Osteoblast (primary cell): ENCODE measurements around the gene HDAC4. TPM values are rescaled to one million over a fixed set of nuclear protein-coding genes. Genes with fewer than 3 reads are reported as not detected.
"Not testable (repeated sequence)": the region's sequence is repeated elsewhere in the genome, so short reads cannot be mapped to it uniquely, and the experiment has no call there.

ENCODE experiments used
- DNase-seq: peaks from one replicate; pipeline ENCODE4 v3.0.0; 2011; ENCODE audit warnings: low spot score, mixed read lengths; ENCODE audit not compliant: insufficient read length; ENCODE audit errors: missing footprints
- H2AFZ ChIP-seq: 2 replicates; pipeline ENCODE4 v1.6.0; 2011; ENCODE audit warnings: mild to moderate bottlenecking, low read length
- H3K27ac ChIP-seq: 2 replicates; pipeline ENCODE4 v1.5.1; 2011; ENCODE audit warnings: mild to moderate bottlenecking, low read depth, low read length, moderate library complexity
- H3K27me3 ChIP-seq: 2 replicates; pipeline ENCODE4 v1.6.0; 2012; ENCODE audit warnings: mild to moderate bottlenecking, control low read depth, inconsistent platforms, low read length, moderate library complexity; ENCODE audit not compliant: insufficient read depth
- H3K36me3 ChIP-seq: 2 replicates; pipeline ENCODE4 v1.5.1; 2011; ENCODE audit warnings: mild to moderate bottlenecking, low read length, control low read depth, moderate library complexity; ENCODE audit not compliant: insufficient read depth
- H3K4me1 ChIP-seq: 2 replicates; pipeline ENCODE4 v1.5.1; 2011; ENCODE audit warnings: mild to moderate bottlenecking, low read length, control low read depth, moderate library complexity; ENCODE audit not compliant: insufficient read depth
- H3K4me2 ChIP-seq: 2 replicates; pipeline ENCODE4 v1.6.0; 2011; ENCODE audit warnings: mild to moderate bottlenecking, low read length; ENCODE audit not compliant: insufficient read depth
- H3K4me3 ChIP-seq: fragments of 200-600 bp; sonication (generic); 3 replicates; pipeline ENCODE4 v1.5.1; 2012; ENCODE audit warnings: mild to moderate bottlenecking, low read length, inconsistent platforms; ENCODE audit not compliant: insufficient read depth
- H3K79me2 ChIP-seq: 2 replicates; pipeline ENCODE4 v1.6.0; 2012; ENCODE audit warnings: mild to moderate bottlenecking, low read length, control low read depth, inconsistent platforms; ENCODE audit not compliant: insufficient read depth
- H3K9me3 ChIP-seq: 2 replicates; pipeline ENCODE4 v1.5.1; 2011; ENCODE audit warnings: low read depth, low read length, control low read depth
- H4K20me1 ChIP-seq: 2 replicates; pipeline ENCODE4 v1.6.0; 2012; ENCODE audit warnings: mild to moderate bottlenecking, low read length, control low read depth; ENCODE audit not compliant: insufficient read depth
- CTCF ChIP-seq: IDR thresholded peaks from 2 replicates; pipeline ENCODE4 v1.5.1; 2011; ENCODE audit warnings: mild to moderate bottlenecking, low read depth, low read length, moderate library complexity; ENCODE audit errors: extremely low read depth
- total RNA-seq: library from RNA; depleted of rRNA; stranded (reverse); fragments of >200 nt; gene quantifications from 2 replicates; pipeline ENCODE4 v1.2.3, GENCODE V29; 2012

The HDAC4 gene
- total RNA-seq, 1 donor: 30.8 TPM

GRCh38 chr2:239282448-239283287, 118.2 kb downstream of the HDAC4 start:
- H3K79me2 ChIP-seq: peaks cover 12% of the 10 kb centered on the region
- H3K4me2 ChIP-seq: no peak overlapping the region
- H3K9me3 ChIP-seq: no peaks in the 10 kb centered on the region
- no peak overlapping the region for H3K4me3 ChIP-seq
- no peak overlapping the region for H2AFZ ChIP-seq
- peaks cover 22% of the 10 kb centered on the region for H3K4me1 ChIP-seq
- peaks cover 7% of the 10 kb centered on the region for H4K20me1 ChIP-seq
- TF ChIP-seq CTCF: no peak
- DNase-seq: no peak
- H3K36me3 ChIP-seq: no peaks in the 10 kb centered on the region
- no peak overlapping the region for H3K27ac ChIP-seq
- H3K27me3 ChIP-seq: no peaks in the 10 kb centered on the region

- not testable (repeated sequence) for H3K36me3 ChIP-seq, H3K27me3 ChIP-seq, H4K20me1 ChIP-seq, H3K4me3 ChIP-seq, H3K9me3 ChIP-seq
- H3K27ac ChIP-seq: peak overlapping the region; percentile 98
- H3K4me2 ChIP-seq: peak overlapping the region; percentile 66
- H3K4me1 ChIP-seq: peaks cover 29% of the 10 kb centered on the region
- peak; percentile 97 for DNase-seq
- H2AFZ ChIP-seq: peak overlapping the region; percentile 81
- peaks cover 28% of the 10 kb centered on the region for H3K79me2 ChIP-seq
Measured at GRCh38 chr2:239280296-239281017, 120.4 kb downstream of the HDAC4 start.

- H3K4me3 ChIP-seq: no peak overlapping the region
- no peaks in the 10 kb centered on the region for H3K36me3 ChIP-seq
- H3K27me3 ChIP-seq: no peaks in the 10 kb centered on the region
- TF ChIP-seq CTCF: no peak
- no peak for DNase-seq
- H2AFZ ChIP-seq: peak overlapping the region; percentile 81
- H3K27ac ChIP-seq: peak overlapping the region; percentile 98
- no peaks in the 10 kb centered on the region for H4K20me1 ChIP-seq
- peaks cover 34% of the 10 kb centered on the region for H3K4me1 ChIP-seq
- H3K4me2 ChIP-seq: peak overlapping the region; percentile 66
- H3K9me3 ChIP-seq: no peaks in the 10 kb centered on the region
- peaks cover 29% of the 10 kb centered on the region for H3K79me2 ChIP-seq
Measured at GRCh38 chr2:239279508-239280295, 121.1 kb downstream of the HDAC4 start.

- DNase-seq: peak; percentile 93
- H3K4me2 ChIP-seq: peak overlapping the region; percentile 66
Measured at GRCh38 chr2:239278941-239279365, 121.9 kb downstream of the HDAC4 start.

More at GRCh38 chr2:239278941-239279365, 121.9 kb downstream of the HDAC4 start:
- Histone ChIP-seq H4K20me1 (no peaks in the 10 kb centered on the region), H3K9me3 (no peaks in the 10 kb centered on the region), H3K4me3 (no peak overlapping the region), H2AFZ (no peak overlapping the region), H3K79me2 (peaks cover 29% of the 10 kb centered on the region), H3K4me1 (peaks cover 42% of the 10 kb centered on the region), H3K27ac (peak overlapping the region; percentile 98), H3K36me3 (no peaks in the 10 kb centered on the region), H3K27me3 (no peaks in the 10 kb centered on the region)
- no peak for TF ChIP-seq CTCF
